OCI-LY1 (cell line): ENCODE data around the gene TGFBR2.
"Not testable (repeated sequence)": the region's sequence is repeated elsewhere in the genome, so short reads cannot be mapped to it uniquely, and the experiment has no call there.

Experiments
- EZH2 ChIP-seq: fragments of 200-600 bp; sonication (generic), shearing (Covaris generic); IDR thresholded peaks from 2 replicates; pipeline ENCODE4 v1.8.0; 2017; ENCODE audit warnings: borderline replicate concordance, mixed run types, mild to moderate bottlenecking, antibody characterized with exemption, low read length, moderate library complexity, mixed read lengths
- TF ChIP-seq, protein P1 (sequence below): fragments of 200-600 bp; sonication (generic), shearing (Covaris generic); IDR thresholded peaks from 2 replicates; pipeline ENCODE4 v1.5.1; 2017; ENCODE audit warnings: mild to moderate bottlenecking, antibody characterized with exemption, low read length, moderate library complexity, mixed read lengths

- TF ChIP-seq, protein P1, sequence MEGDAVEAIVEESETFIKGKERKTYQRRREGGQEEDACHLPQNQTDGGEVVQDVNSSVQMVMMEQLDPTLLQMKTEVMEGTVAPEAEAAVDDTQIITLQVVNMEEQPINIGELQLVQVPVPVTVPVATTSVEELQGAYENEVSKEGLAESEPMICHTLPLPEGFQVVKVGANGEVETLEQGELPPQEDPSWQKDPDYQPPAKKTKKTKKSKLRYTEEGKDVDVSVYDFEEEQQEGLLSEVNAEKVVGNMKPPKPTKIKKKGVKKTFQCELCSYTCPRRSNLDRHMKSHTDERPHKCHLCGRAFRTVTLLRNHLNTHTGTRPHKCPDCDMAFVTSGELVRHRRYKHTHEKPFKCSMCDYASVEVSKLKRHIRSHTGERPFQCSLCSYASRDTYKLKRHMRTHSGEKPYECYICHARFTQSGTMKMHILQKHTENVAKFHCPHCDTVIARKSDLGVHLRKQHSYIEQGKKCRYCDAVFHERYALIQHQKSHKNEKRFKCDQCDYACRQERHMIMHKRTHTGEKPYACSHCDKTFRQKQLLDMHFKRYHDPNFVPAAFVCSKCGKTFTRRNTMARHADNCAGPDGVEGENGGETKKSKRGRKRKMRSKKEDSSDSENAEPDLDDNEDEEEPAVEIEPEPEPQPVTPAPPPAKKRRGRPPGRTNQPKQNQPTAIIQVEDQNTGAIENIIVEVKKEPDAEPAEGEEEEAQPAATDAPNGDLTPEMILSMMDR: not testable (repeated sequence)
- not testable (repeated sequence) for TF ChIP-seq EZH2
Observed at GRCh38 chr3:30624480-30624879, 18.1 kb downstream of the TGFBR2 start.
